Fibroblast of skin of right quadriceps (primary cell): ENCODE data around the gene CCDC9.

Experiments used
- DNase-seq: peaks from one replicate; pipeline ENCODE4 v3.0.0-alpha.2; 2013

The CCDC9 gene

DNA sequence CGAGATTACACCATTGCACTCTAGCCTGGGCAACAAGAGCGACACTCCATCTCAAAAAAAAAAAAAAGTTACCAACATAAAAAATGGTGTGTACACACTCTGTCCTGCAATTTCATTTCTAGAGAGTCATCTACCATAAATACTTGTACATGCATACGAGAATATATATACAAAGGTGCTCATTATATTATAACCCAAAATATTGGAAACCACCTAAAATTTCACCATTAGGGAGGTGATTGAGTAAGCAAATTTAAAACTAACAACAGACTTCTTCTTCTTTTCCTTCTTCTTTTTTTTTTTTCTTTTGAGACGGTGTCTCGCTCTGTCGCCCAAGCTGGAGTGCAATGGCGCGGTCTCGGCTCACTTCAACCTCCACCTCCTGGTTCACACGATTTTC is 45.9 kb downstream of the CCDC9 start:
- DNase-seq, result no peak

DNA sequence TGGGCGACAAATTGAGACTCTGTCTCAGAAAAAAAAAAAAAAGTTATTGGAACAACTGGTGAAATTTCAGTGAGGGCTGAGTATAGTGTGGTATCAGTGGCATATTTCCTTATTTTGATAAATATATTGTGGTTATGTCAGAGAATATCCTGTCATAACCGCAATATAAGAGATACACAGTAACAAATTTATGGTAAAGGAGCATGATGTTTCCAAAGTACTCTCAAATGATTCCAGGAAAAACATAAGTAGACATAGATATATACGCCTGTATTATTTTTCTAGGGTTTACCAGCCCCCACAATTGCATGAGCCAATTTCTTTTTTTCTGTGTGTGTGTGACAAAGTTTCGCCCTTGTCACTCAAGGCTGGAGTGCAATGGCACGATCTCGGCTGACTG is 47.6 kb downstream of the CCDC9 start:
- no peak for DNase-seq

DNA sequence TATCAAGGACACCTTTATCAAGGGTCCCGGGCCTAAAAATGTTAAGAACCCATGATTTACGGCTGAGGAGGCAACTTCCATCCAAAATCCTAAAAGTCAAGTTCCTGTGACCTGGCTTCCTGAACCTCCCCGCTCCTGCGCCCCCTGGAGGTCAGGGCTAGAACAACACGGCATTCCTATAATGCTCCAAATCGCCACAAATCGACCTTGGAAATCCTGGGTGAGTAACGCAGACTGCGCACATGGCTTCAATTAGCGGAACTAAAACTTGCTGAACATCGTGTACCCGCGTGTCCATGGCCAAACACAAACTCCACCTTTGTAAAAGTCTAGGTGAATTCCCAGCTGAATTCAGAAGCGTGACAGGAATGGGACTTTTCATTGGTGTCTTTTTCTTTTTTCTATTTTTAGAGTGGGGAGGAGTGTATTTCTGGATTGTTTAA is 49.0 kb downstream of the CCDC9 start:
- peak; percentile 91 for DNase-seq

DNA sequence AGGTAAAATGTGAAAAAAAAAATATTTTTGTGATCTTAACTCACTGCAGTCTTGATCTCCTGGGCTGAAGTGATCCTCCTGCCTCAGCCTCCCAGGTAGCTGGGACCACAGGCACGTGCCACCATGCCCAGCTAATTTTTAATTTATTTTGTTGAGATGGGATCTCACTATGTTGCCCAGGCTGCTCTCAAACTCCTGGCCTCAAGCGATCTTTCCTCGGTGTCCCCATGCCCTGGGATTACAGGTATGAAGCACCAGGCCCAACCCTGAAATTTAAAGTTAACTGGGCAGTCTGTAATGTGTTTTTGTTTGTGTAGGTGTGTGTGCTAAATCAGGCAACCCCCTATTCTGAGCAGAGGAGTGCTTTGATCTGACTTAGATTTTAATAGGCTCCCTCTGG is 50.0 kb downstream of the CCDC9 start:
- no peak for DNase-seq

DNA sequence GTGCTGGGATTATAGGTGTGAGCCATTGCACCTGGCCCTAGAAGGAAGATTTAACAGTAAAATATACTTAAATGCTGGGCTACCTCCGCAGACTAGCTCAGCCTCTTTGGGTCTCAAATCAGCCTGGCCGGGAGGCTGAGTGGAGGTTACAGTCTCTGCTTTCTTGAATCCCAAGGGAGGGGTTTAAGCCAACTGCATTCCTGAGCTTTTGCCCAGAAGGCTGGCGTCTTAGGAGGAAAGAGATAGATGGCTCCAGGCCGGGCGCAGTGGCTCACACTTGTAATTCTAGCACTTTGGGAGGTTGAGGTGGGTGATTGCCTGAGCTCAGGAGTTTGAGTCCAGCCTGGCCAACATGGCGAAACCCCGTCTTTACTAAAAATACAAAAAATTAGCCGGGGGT is 52.7 kb downstream of the CCDC9 start:
- DNase-seq, result peak; percentile 30

DNA sequence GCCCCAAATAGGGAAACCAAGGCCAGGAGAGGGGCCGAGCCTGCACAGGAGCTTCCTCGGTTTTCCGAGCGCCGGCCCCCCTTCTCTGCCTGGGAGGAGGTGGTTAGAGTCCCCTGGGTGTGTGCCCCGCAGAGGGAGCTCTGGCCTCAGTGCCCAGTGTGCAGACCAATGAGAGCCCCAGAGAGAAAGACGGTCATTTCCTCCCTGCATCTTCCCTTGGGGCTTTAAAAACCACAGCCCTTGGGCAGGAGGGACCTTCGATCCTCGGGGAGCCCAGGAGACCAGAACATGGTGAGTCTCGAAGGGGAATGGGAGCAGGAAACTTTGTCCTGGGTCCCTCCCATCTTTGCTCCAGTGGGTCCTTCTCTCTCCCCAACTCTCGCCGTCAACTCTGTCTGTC is 53.3 kb downstream of the CCDC9 start, which contains the start of gene C5AR1:
Gene C5AR1 (plus strand): TSS at position 254 of the 400 bp plus-strand sequence. CDS start 35 bp downstream, at position 289.
- DNase-seq, result no peak

DNA sequence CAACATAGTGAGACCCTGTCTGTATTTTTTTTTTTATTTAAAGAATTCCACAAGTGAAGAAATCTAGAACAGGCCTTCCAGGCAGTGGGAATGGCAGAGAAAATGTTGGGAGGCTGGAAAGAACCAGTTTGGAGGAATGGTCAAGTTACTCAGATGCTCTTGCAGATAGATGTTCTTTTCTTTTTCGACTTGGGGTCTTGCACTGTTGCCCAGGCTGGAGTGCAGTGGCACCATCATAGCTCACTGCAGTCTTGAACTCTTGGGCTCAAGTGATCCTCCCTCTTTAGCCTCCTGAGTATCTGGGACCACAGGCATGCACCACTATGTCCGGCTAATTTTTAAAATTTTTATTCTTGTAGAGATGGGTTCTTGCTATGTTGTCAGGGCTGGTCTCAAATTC is 54.0 kb downstream of the CCDC9 start:
- no peak for DNase-seq

DNA sequence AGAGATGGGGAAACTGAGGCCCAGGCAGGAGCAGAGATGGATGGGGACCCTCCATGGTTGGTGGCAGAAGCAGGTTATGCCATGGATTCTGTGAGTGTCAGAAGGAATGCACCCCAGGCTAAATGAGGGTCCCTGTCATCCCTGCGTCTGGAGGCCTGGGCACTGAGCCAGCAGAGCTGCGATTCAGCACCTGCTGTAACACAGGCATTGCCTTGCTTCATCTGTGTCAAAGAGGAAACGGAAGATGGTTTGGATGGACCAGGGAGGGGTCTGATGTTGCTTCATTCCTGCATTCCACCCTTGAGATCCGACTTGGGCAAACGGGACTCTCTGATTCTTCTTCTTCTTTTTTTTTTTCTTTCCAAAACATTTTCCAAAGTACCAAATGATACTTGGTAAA is 54.5 kb downstream of the CCDC9 start:
- peak; percentile 43 for DNase-seq

DNA sequence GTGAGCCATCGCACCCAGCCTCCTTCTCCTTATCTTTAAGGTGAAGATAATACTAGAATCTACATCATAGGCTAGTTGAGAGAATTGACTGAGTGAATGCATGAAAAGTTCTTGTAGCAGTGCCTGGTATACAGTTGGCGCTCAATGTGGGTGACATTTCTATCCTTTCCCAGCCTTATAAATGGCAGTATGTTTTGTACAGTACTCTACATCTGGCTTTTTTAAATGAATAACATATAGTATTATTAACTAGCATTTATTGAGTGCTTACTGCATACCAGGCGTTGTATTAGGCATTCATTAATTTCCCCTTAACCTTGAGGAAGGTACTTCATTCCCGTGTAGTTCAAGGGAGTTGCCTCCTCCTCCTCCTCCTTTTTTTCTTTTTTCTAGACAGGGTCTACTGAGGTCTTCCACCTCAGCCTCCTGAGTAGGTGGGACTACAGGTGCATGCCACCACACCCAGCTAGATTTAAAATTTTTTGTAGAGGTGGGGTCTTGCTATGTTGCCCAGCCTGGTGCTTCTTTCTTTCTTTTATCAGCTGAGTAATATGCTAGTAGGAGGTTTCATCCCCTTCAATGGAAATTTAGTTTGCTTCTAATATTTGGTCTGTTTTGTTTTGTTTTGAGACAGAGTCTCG is 56.2 kb downstream of the CCDC9 start:
- no peak for DNase-seq

DNA sequence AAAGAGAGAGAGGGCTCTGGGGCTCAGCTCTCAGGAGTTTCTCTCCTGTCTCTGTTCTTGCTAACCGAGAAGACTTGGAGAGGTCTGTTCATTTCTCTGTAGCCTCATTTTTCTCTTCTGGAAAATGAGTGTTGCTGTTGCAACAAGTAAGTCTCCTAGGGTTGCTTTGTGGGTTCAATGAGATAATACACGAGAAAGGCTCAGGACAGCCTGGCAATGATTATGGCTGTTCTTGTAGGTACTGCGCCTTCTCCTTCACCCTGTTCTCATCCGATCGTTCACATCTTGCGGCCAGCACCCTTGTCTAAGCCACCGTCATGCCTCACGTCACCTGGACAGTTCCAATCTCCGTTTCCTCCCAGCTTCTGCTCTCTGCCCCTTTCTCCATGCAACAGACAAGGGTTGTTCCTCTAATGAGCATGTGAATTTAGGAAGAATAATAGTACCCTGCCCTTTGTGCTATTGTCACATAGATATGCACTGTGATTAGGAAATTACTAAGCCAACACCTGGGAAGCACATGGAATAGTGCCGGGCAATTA is 57.5 kb downstream of the CCDC9 start:
- no peak for DNase-seq

DNA sequence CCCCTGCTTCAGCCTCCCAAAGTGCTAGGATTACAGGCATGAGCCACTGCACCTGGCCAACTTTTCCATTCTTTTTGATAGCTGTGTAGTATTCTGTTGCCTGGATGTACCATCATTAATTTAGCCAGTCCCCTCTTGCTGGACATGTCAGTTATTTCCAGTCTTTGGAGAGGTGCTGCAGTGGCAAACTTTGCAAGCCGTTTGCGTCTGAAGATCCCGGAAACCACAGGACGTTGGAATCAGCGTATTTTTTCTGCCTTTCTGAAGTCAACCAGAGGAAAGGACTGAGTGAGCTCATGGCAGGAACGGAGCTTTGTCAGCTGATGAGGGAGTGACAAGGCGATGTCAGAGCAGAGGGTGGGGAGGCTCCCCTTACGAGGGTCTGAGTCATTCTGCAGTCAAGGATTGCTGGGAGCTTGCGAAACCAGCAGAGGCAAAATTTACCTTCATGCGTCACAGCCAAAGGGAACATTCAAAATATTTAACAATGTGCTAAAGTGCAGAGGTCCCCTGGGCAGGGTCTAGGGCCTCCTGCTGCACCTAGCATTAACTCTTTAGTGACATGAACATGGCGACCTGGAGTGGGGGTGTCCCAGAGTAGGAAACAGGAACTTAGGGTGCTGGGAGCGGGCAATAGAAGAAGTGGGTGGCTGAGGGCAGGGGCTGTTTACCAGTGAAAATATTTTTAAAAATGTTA is 58.9 kb downstream of the CCDC9 start:
- peak; percentile 87 for DNase-seq

DNA sequence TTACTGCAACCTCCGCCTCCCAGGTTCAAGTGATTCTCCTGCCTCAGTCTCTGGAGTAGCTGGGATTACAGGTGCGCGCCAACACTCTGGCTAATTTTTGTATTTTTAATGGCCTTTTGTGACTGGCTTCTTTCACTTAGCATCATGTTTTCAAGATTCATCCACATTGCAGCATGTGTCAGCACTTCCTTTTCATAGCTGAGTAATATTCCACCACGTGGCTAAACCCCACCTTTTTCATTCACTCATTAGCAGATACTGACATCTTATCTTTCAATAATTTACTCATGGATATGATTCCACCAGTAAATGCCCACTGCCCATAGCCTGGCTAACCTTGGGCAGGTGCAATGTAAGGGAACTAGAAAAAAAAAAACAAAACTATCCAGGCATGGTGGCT is 60.2 kb downstream of the CCDC9 start:
- DNase-seq, result no peak

DNA sequence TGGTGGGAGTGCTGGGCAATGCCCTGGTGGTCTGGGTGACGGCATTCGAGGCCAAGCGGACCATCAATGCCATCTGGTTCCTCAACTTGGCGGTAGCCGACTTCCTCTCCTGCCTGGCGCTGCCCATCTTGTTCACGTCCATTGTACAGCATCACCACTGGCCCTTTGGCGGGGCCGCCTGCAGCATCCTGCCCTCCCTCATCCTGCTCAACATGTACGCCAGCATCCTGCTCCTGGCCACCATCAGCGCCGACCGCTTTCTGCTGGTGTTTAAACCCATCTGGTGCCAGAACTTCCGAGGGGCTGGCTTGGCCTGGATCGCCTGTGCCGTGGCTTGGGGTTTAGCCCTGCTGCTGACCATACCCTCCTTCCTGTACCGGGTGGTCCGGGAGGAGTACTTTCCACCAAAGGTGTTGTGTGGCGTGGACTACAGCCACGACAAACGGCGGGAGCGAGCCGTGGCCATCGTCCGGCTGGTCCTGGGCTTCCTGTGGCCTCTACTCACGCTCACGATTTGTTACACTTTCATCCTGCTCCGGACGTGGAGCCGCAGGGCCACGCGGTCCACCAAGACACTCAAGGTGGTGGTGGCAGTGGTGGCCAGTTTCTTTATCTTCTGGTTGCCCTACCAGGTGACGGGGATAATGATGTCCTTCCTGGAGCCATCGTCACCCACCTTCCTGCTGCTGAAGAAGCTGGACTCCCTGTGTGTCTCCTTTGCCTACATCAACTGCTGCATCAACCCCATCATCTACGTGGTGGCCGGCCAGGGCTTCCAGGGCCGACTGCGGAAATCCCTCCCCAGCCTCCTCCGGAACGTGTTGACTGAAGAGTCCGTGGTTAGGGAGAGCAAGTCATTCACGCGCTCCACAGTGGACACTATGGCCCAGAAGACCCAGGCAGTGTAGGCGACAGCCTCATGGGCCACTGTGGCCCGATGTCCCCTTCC is 63.9 kb downstream of the CCDC9 start:
- no peak for DNase-seq
